Astrocyte (in vitro differentiated cells and primary cell): ENCODE measurements around the gene DUSP10. TPM values are rescaled to one million over a fixed set of nuclear protein-coding genes. Genes with fewer than 3 reads are reported as not detected.

Experiments
- DNase-seq: peaks from one replicate; pipeline ENCODE4 v3.0.0-alpha.2; 2010; ENCODE audit warnings: low read depth
- FAIRE-seq: peaks from 2 replicates; lab custom pipeline; 2011; peaks lifted over from hg19 to GRCh38; lab: Jason Lieb, UNC
- H2AFZ ChIP-seq: 2 replicates; pipeline ENCODE4 v1.6.0; 2012; ENCODE audit warnings: low read depth, low read length, inconsistent platforms
- H3K27ac ChIP-seq: 2 replicates; pipeline ENCODE4 v1.5.1; 2011; ENCODE audit warnings: low read depth, low read length, inconsistent platforms
- H3K27me3 ChIP-seq: 2 replicates; pipeline ENCODE4 v1.6.0; 2011; ENCODE audit warnings: low read length, inconsistent platforms; ENCODE audit not compliant: insufficient read depth
- H3K36me3 ChIP-seq: 2 replicates; pipeline ENCODE4 v1.5.1; 2011; ENCODE audit warnings: low read length, inconsistent platforms; ENCODE audit not compliant: insufficient read depth
- H3K4me1 ChIP-seq: 2 replicates; pipeline ENCODE4 v1.5.1; 2011; ENCODE audit warnings: low read length, inconsistent platforms; ENCODE audit not compliant: insufficient read depth
- H3K4me2 ChIP-seq: 2 replicates; pipeline ENCODE4 v1.6.0; 2012; ENCODE audit warnings: low read length, inconsistent platforms
- H3K4me3 ChIP-seq: 2 replicates; pipeline ENCODE4 v1.5.1; 2011; ENCODE audit warnings: low read depth, mild to moderate bottlenecking, low read length, inconsistent platforms; ENCODE audit not compliant: insufficient read depth
- H3K79me2 ChIP-seq: 2 replicates; pipeline ENCODE4 v1.6.0; 2012; ENCODE audit warnings: mild to moderate bottlenecking, low read length, inconsistent platforms; ENCODE audit not compliant: insufficient read depth
- H3K9ac ChIP-seq: 2 replicates; pipeline ENCODE4 v1.6.0; 2012; ENCODE audit warnings: mild to moderate bottlenecking, low read length, inconsistent platforms
- H3K9me3 ChIP-seq: 2 replicates; pipeline ENCODE4 v1.5.1; 2012; ENCODE audit warnings: low read depth, mild to moderate bottlenecking, low read length, inconsistent platforms; ENCODE audit not compliant: insufficient read depth
- H4K20me1 ChIP-seq: 2 replicates; pipeline ENCODE4 v1.6.0; 2012; ENCODE audit warnings: low read length, inconsistent platforms; ENCODE audit not compliant: insufficient read depth
- H3K27ac Mint-ChIP-seq: one replicate; pipeline ENCODE4 v1.8.0; 2021; ENCODE audit warnings: mild to moderate bottlenecking, mixed read lengths; ENCODE audit not compliant: unreplicated experiment
- H3K27me3 Mint-ChIP-seq: one replicate; pipeline ENCODE4 v1.8.0; 2021; ENCODE audit warnings: low read depth, mixed read lengths; ENCODE audit not compliant: unreplicated experiment
- H3K36me3 Mint-ChIP-seq: one replicate; pipeline ENCODE4 v1.8.0; 2021; ENCODE audit warnings: low read depth, mixed read lengths; ENCODE audit not compliant: unreplicated experiment
- H3K4me1 Mint-ChIP-seq: one replicate; pipeline ENCODE4 v1.8.0; 2021; ENCODE audit warnings: low read depth, mixed read lengths; ENCODE audit not compliant: unreplicated experiment
- H3K4me3 Mint-ChIP-seq: one replicate; pipeline ENCODE4 v1.8.0; 2021; ENCODE audit warnings: mild to moderate bottlenecking, moderate library complexity, mixed read lengths; ENCODE audit not compliant: unreplicated experiment
- H3K9me3 Mint-ChIP-seq: one replicate; pipeline ENCODE4 v1.8.0; 2021; ENCODE audit warnings: mild to moderate bottlenecking, mixed read lengths; ENCODE audit not compliant: unreplicated experiment
- CTCF ChIP-seq: IDR thresholded peaks from 2 replicates; pipeline ENCODE4 v1.5.1; 2011; ENCODE audit warnings: low read depth, mild to moderate bottlenecking, inconsistent platforms, low read length, moderate library complexity; ENCODE audit not compliant: insufficient read depth
- EZH2 ChIP-seq: IDR thresholded peaks from 2 replicates; pipeline ENCODE4 v1.6.1; 2012; ENCODE audit warnings: mild to moderate bottlenecking, low read length, inconsistent platforms; ENCODE audit not compliant: insufficient read depth
- total RNA-seq: library from RNA; stranded (reverse); gene quantifications from 2 replicates; pipeline ENCODE4 v1.2.1, GENCODE V29; 2021

The DUSP10 gene
- total RNA-seq, 1 donor from 2014 or later: 45.8 TPM

- Histone ChIP-seq H2AFZ (no peak overlapping the region), H3K4me3 (no peak overlapping the region), H3K4me1 (peaks cover 8% of the 10 kb centered on the region), H3K27ac (no peak overlapping the region), H3K4me2 (no peak overlapping the region), H3K27me3 (no peaks in the 10 kb centered on the region), H3K36me3 (peaks cover 6% of the 10 kb centered on the region), H4K20me1 (no peaks in the 10 kb centered on the region), H3K9ac (no peak overlapping the region), H3K9me3 (no peaks in the 10 kb centered on the region), H3K79me2 (no peaks in the 10 kb centered on the region)
- Mint-ChIP-seq H3K36me3 (peaks cover 14% of the 10 kb centered on the region), H3K4me1 (peaks cover 20% of the 10 kb centered on the region), H3K27ac (no peak overlapping the region), H3K9me3 (no peaks in the 10 kb centered on the region), H3K27me3 (no peaks in the 10 kb centered on the region), H3K4me3 (no peak overlapping the region)
- FAIRE-seq: no peak
- DNase-seq: no peak
- TF ChIP-seq CTCF (no peak), EZH2 (no peak)
Observed at GRCh38 chr1:221700536-221700935, 41.4 kb downstream of the DUSP10 start.

- no peak overlapping the region for H2AFZ ChIP-seq
- no peaks in the 10 kb centered on the region for H3K9me3 ChIP-seq
- peaks cover 10% of the 10 kb centered on the region for H3K4me1 ChIP-seq
- H3K4me3 ChIP-seq: no peak overlapping the region
- H3K36me3 ChIP-seq: peaks cover 6% of the 10 kb centered on the region
- no peaks in the 10 kb centered on the region for H3K79me2 ChIP-seq
- no peak for FAIRE-seq
- peak overlapping the region; percentile 9 for H3K9ac ChIP-seq
- DNase-seq: no peak
- H3K36me3 Mint-ChIP-seq: peaks cover 11% of the 10 kb centered on the region
- peak overlapping the region; percentile 89 for H3K27ac Mint-ChIP-seq
- no peak for TF ChIP-seq EZH2
- H3K4me3 Mint-ChIP-seq: no peak overlapping the region
- H3K4me2 ChIP-seq: no peak overlapping the region
- H3K27me3 ChIP-seq: no peaks in the 10 kb centered on the region
- H3K9me3 Mint-ChIP-seq: no peaks in the 10 kb centered on the region
- no peak overlapping the region for H3K27ac ChIP-seq
- no peaks in the 10 kb centered on the region for H4K20me1 ChIP-seq
- no peaks in the 10 kb centered on the region for H3K27me3 Mint-ChIP-seq
- peaks cover 22% of the 10 kb centered on the region for H3K4me1 Mint-ChIP-seq
Observed at GRCh38 chr1:221699978-221700519, 41.8 kb downstream of the DUSP10 start.

- peaks cover 4% of the 10 kb centered on the region for H3K36me3 ChIP-seq
- H3K4me1 Mint-ChIP-seq: peaks cover 25% of the 10 kb centered on the region
Observed at GRCh38 chr1:221699577-221699976, 42.3 kb downstream of the DUSP10 start.

More at GRCh38 chr1:221699577-221699976, 42.3 kb downstream of the DUSP10 start:
- Mint-ChIP-seq H3K27me3 (no peaks in the 10 kb centered on the region), H3K27ac (peak overlapping the region; percentile 89), H3K4me3 (no peak overlapping the region), H3K9me3 (no peaks in the 10 kb centered on the region), H3K36me3 (peaks cover 11% of the 10 kb centered on the region)
- Histone ChIP-seq H3K9ac (peak overlapping the region; percentile 9), H3K4me2 (no peak overlapping the region), H2AFZ (no peak overlapping the region), H3K79me2 (no peaks in the 10 kb centered on the region), H3K27ac (no peak overlapping the region), H3K27me3 (no peaks in the 10 kb centered on the region), H3K4me3 (no peak overlapping the region), H3K4me1 (peaks cover 10% of the 10 kb centered on the region), H3K9me3 (no peaks in the 10 kb centered on the region), H4K20me1 (no peaks in the 10 kb centered on the region)
- FAIRE-seq (no peak), DNase-seq (peak; percentile 83)
- TF ChIP-seq CTCF: no peak
- TF ChIP-seq EZH2: no peak
